A673 (cell line): Measurements from ENCODE around the gene NOL9. TPM values are rescaled to one million over a fixed set of nuclear protein-coding genes. Genes with fewer than 3 reads are reported as not detected.

ENCODE experiments used
- BruUV-seq: library from RNA; stranded (reverse); fragments of 400-500 nt; replicated peaks from 2 replicates; lab custom pipeline; 2021; lab: Mats Ljungman, UMichigan
- CTCF ChIA-PET: fragments of 300-600 bp; sonication (Branson Sonifier 250); formaldehyde crosslinking; loops from one replicate; lab custom pipeline; 2022; ENCODE audit warnings: antibody characterized with exemption; lab: Charles Lee
- POLR2A ChIA-PET: fragments of 300-600 bp; sonication (Branson Sonifier 250); formaldehyde crosslinking; loops from one replicate; lab custom pipeline; 2022; ENCODE audit warnings: antibody characterized with exemption; ENCODE audit not compliant: low non-redundant PET; lab: Charles Lee
- DNase-seq: peaks from one replicate; pipeline ENCODE4 v3.0.0-alpha.2; 2015; ENCODE audit warnings: low spot score
- H3K27ac ChIP-seq: fragments of 200-600 bp; sonication (generic); 2 replicates; pipeline ENCODE4 v1.5.1; 2016; ENCODE audit warnings: mixed run types, low read depth, mild to moderate bottlenecking, mixed read lengths, antibody characterized with exemption, low read length; ENCODE audit not compliant: poor library complexity, severe bottlenecking
- H3K27me3 ChIP-seq: fragments of 200-600 bp; sonication (generic); replicated peaks from 2 replicates; pipeline ENCODE4 v1.6.1; 2017; ENCODE audit warnings: mixed run types, low read depth, mild to moderate bottlenecking, mixed read lengths, antibody characterized with exemption, low read length; ENCODE audit not compliant: insufficient read depth, poor library complexity
- H3K36me3 ChIP-seq: fragments of 200-600 bp; sonication (generic); 2 replicates; pipeline ENCODE4 v1.6.1; 2016; ENCODE audit warnings: mixed run types, mild to moderate bottlenecking, mixed read lengths, antibody characterized with exemption, low read length; ENCODE audit not compliant: insufficient read depth, poor library complexity, severe bottlenecking
- H3K4me1 ChIP-seq: fragments of 200-600 bp; sonication (generic); 2 replicates; pipeline ENCODE4 v1.6.1; 2017; ENCODE audit warnings: mixed run types, mild to moderate bottlenecking, mixed read lengths, antibody characterized with exemption, low read length; ENCODE audit not compliant: insufficient read depth, poor library complexity, severe bottlenecking
- H3K4me3 ChIP-seq: fragments of 200-600 bp; sonication (generic); 2 replicates; pipeline ENCODE4 v1.5.1; 2016; ENCODE audit warnings: low read depth, mixed run types, mild to moderate bottlenecking, mixed read lengths, low read length; ENCODE audit not compliant: poor library complexity, severe bottlenecking
- H3K9me3 ChIP-seq: fragments of 200-600 bp; sonication (generic); 2 replicates; pipeline ENCODE4 v1.6.1; 2016; ENCODE audit warnings: mixed run types, low read depth, mild to moderate bottlenecking, mixed read lengths, antibody characterized with exemption, low read length; ENCODE audit not compliant: poor library complexity, severe bottlenecking
- CTCF ChIP-seq: fragments of 300-800, 200-600 bp; sonication (generic); conservative IDR thresholded peaks from 2 replicates; pipeline ENCODE4 v1.5.1; 2017; ENCODE audit warnings: low read depth, mild to moderate bottlenecking, antibody characterized with exemption, low read length, moderate library complexity, mixed read lengths
- EZH2 ChIP-seq: fragments of 200-600 bp; sonication (generic); IDR thresholded peaks from 2 replicates; pipeline ENCODE4 v1.6.1; 2017; ENCODE audit warnings: borderline replicate concordance, low read depth, mild to moderate bottlenecking, mixed read lengths, antibody characterized with exemption, low read length; ENCODE audit not compliant: poor library complexity, severe bottlenecking
- intact Hi-C: fragments of 100-400 bp; cut with micrococcal nuclease; formaldehyde crosslinking; loops from one replicate; pipeline ENCODE4 v1.10.0; 2022; ENCODE audit not compliant: unreplicated experiment
- total RNA-seq: library from RNA; stranded (reverse); gene quantifications from 2 replicates; pipeline ENCODE4 v1.2.3, GENCODE V29; 2021

NOL9 gene
- total RNA-seq, 1 experiment from 2014 or later = 55.6 TPM

- no TSS peak for BruUV-seq
- intact Hi-C loops = no loop called here
Measured at GRCh38 chr1:6577831-6578525, 23.7 kb upstream of the NOL9 start.

GRCh38 chr1:6574818-6575217 is 20.5 kb upstream of the NOL9 start:
- POLR2A ChIA-PET = no interaction called here
- CTCF ChIA-PET = no interaction called here
- H3K9me3 ChIP-seq = no peaks in the 10 kb centered on the region
- intact Hi-C loops = no loop called here
- no peaks in the 10 kb centered on the region for H3K36me3 ChIP-seq
- no peaks in the 10 kb centered on the region for H3K27me3 ChIP-seq
- no peak for TF ChIP-seq CTCF
- TF ChIP-seq EZH2 = no peak
- no peak overlapping the region for H3K27ac ChIP-seq
- BruUV-seq = no TSS peak
- DNase-seq = no peak
- no peak overlapping the region for H3K4me3 ChIP-seq
- peaks cover 4% of the 10 kb centered on the region for H3K4me1 ChIP-seq

More at GRCh38 chr1:6577831-6578525, 23.7 kb upstream of the NOL9 start:
- H3K4me3 ChIP-seq = no peak overlapping the region
- no peak overlapping the region for H3K27ac ChIP-seq
- no peaks in the 10 kb centered on the region for H3K27me3 ChIP-seq
- no peak for DNase-seq
- POLR2A ChIA-PET = interaction anchor here (0.6 kb wide), 1 partner anchor 342 kb away, joined by 23 read pairs; the partner anchor contains the start of gene ICMT
- H3K36me3 ChIP-seq = peaks cover 3% of the 10 kb centered on the region
- no peaks in the 10 kb centered on the region for H3K9me3 ChIP-seq
- peaks cover 14% of the 10 kb centered on the region for H3K4me1 ChIP-seq
- CTCF ChIA-PET = no interaction called here
- TF ChIP-seq CTCF (no peak), EZH2 (no peak)

GRCh38 chr1:6574025-6574620 is 19.8 kb upstream of the NOL9 start:
- CTCF ChIA-PET = no interaction called here
- H3K27ac ChIP-seq = no peak overlapping the region
- intact Hi-C loops = no loop called here
- H3K4me1 ChIP-seq = no peaks in the 10 kb centered on the region
- TF ChIP-seq CTCF (no peak), EZH2 (no peak)
- BruUV-seq = no TSS peak
- H3K36me3 ChIP-seq = no peaks in the 10 kb centered on the region
- no peaks in the 10 kb centered on the region for H3K27me3 ChIP-seq
- no peaks in the 10 kb centered on the region for H3K9me3 ChIP-seq
- DNase-seq = no peak
- POLR2A ChIA-PET = no interaction called here
- H3K4me3 ChIP-seq = no peak overlapping the region
